ENCODE data around the gene EPN3. TPM values are rescaled to one million over a fixed set of nuclear protein-coding genes. Genes with fewer than 3 reads are reported as not detected.

Gene EPN3
- total and polyA plus RNA-seq, 2 donors (not counting 1 experiment from before 2014, with no cell fraction given): not detected

- 33% methylated on average over 3 of the region's 4 CpGs for WGBS (ENCODE audit: insufficient coverage)
- Mint-ChIP-seq H3K27ac (no peak overlapping the region), H3K9me3 (ENCODE audit: insufficient read depth) (no peaks in the 10 kb centered on the region), H3K4me1 (peaks cover 20% of the 10 kb centered on the region), H3K27me3 (peaks cover 7% of the 10 kb centered on the region), H3K4me3 (peak overlapping the region; percentile 84)
- intact Hi-C loops (cut with micrococcal nuclease): loop anchor here (1.0 to 5.0 kb wide), 4 partner anchors 14 to 621 kb away; partner anchors contain the start of genes CACNA1G and NME2
- DNase-seq: no peak
- peak overlapping the region; percentile 87 for H2AFZ ChIP-seq (ENCODE audit: insufficient read depth, low read depth, low read length, poor library complexity, severe bottlenecking)
- TF ChIP-seq CTCF (IDR thresholded peaks at IDR 0.05) (no peak), EZH2 (IDR thresholded peaks at IDR 0.05; ENCODE audit: borderline replicate concordance, insufficient read depth, low read depth, low read length, poor library complexity, severe bottlenecking) (no peak)
- H3K79me2 ChIP-seq (ENCODE audit: control insufficient read depth, insufficient read depth, low read length): no peaks in the 10 kb centered on the region
- peak overlapping the region in 4 of 5 experiments; percentile 20 to 62 (median 52) for H3K4me3 ChIP-seq (ENCODE audit: control extremely low read depth in 1 of 5, extremely low read depth in 1 of 5, insufficient read depth in 1 of 5, low read depth in 2 of 5, low read length in 4 of 5)
- peaks cover 14 to 22% of the 10 kb centered on the region in 2 donors for H3K4me1 ChIP-seq (ENCODE audit: control insufficient read depth in 2 of 2, insufficient read depth in 2 of 2, low read length in 2 of 2)
- peak overlapping the region; percentile 94 for H3K4me2 ChIP-seq (replicated peaks; ENCODE audit: low read depth, low read length, poor library complexity, severe bottlenecking)
- no peak for ATAC-seq (ENCODE audit: low read depth)
- CTCF ChIA-PET: interaction anchor here (0.6 to 4.8 kb wide), 8 partner anchors 10 to 723 kb away, joined by 3 to 45 read pairs (median 4); partner anchors contain the start of gene CACNA1G
- H4K20me1 ChIP-seq (ENCODE audit: control insufficient read depth, insufficient read depth, low read length, poor library complexity, severe bottlenecking): no peaks in the 10 kb centered on the region
- H3K9me3 ChIP-seq (ENCODE audit: control extremely low read depth in 1 of 3, control insufficient read depth in 2 of 3, insufficient read depth in 1 of 3, low read length in 2 of 3): no peaks in the 10 kb centered on the region
- peak overlapping the region; percentile 68 for H3K9ac ChIP-seq (ENCODE audit: low read length)
- H3K27ac ChIP-seq (ENCODE audit: low read length in 2 of 2): no peak overlapping the region
- peaks cover 0 to 11% (median 5%) of the 10 kb centered on the region in 4 experiments for H3K27me3 ChIP-seq (replicated peaks in 1 of 4; ENCODE audit: control extremely low read depth in 1 of 4, control insufficient read depth in 3 of 4, insufficient read depth in 4 of 4, low read length in 3 of 4)
- POLR2A ChIA-PET: interaction anchor here (0.5 to 1.0 kb wide), 2 partner anchors 171 to 320 kb away, joined by 3 to 8 read pairs; no protein-coding TSS in a partner anchor
- H3K36me3 ChIP-seq (replicated peaks in 1 of 2; ENCODE audit: control extremely low read depth in 1 of 2, control insufficient read depth in 1 of 2, extremely low read depth in 1 of 2, insufficient read depth in 2 of 2, low read length in 1 of 2): peaks cover 0 to 3% of the 10 kb centered on the region in 2 experiments
Measured at GRCh38 chr17:50546701-50547034, 14.1 kb downstream of the EPN3 start.

GRCh38 chr17:50547035-50547735 is 14.7 kb downstream of the EPN3 start, which contains the start of gene SPATA20:
SPATA20 (plus strand) TSS chr17:50547174; CDS start chr17:50547209, 35 bp downstream.
- WGBS (ENCODE audit: insufficient coverage): 4% methylated on average over 42 of the region's 42 CpGs
- Histone ChIP-seq H3K27ac (ENCODE audit: low read length in 2 of 2) (peak within 1 kb of the TSS in 1 of 2 donors; percentile 40), H4K20me1 (ENCODE audit: control insufficient read depth, insufficient read depth, low read length, poor library complexity, severe bottlenecking) (no peaks in the 10 kb centered on the region), H3K27me3 (replicated peaks in 1 of 4; ENCODE audit: control extremely low read depth in 1 of 4, control insufficient read depth in 3 of 4, insufficient read depth in 4 of 4, low read length in 3 of 4) (peaks cover 0 to 11% (median 5%) of the 10 kb centered on the region in 4 experiments), H2AFZ (ENCODE audit: insufficient read depth, low read depth, low read length, poor library complexity, severe bottlenecking) (peak within 1 kb of the TSS; percentile 87), H3K9ac (ENCODE audit: low read length) (peak within 1 kb of the TSS; percentile 68), H3K9me3 (ENCODE audit: control extremely low read depth in 1 of 3, control insufficient read depth in 2 of 3, insufficient read depth in 1 of 3, low read length in 2 of 3) (no peaks in the 10 kb centered on the region), H3K79me2 (ENCODE audit: control insufficient read depth, insufficient read depth, low read length) (no peaks in the 10 kb centered on the region), H3K36me3 (replicated peaks in 1 of 2; ENCODE audit: control extremely low read depth in 1 of 2, control insufficient read depth in 1 of 2, extremely low read depth in 1 of 2, insufficient read depth in 2 of 2, low read length in 1 of 2) (peaks cover 0 to 3% of the 10 kb centered on the region in 2 experiments), H3K4me1 (ENCODE audit: control insufficient read depth in 2 of 2, insufficient read depth in 2 of 2, low read length in 2 of 2) (peaks cover 14 to 21% of the 10 kb centered on the region in 2 donors), H3K4me3 (ENCODE audit: control extremely low read depth in 1 of 5, extremely low read depth in 1 of 5, insufficient read depth in 1 of 5, low read depth in 2 of 5, low read length in 4 of 5) (peak within 1 kb of the TSS in 4 of 5 experiments; percentile 20 to 62 (median 52)), H3K4me2 (replicated peaks; ENCODE audit: low read depth, low read length, poor library complexity, severe bottlenecking) (peak within 1 kb of the TSS; percentile 94)
- CTCF ChIA-PET: interaction anchor here (0.6 to 4.8 kb wide), 9 partner anchors 9 to 295 kb away, joined by 3 to 45 read pairs (median 5); partner anchors contain the start of gene CACNA1G
- Mint-ChIP-seq H3K4me1 (peaks cover 19% of the 10 kb centered on the region), H3K27ac (peak within 1 kb of the TSS; percentile 78), H3K9me3 (ENCODE audit: insufficient read depth) (no peaks in the 10 kb centered on the region), H3K27me3 (peaks cover 7% of the 10 kb centered on the region), H3K4me3 (peak within 1 kb of the TSS; percentile 84)
- peak; percentile 87 for ATAC-seq (ENCODE audit: low read depth)
- POLR2A ChIA-PET: interaction anchor here (0.5 to 1.0 kb wide), 3 partner anchors 171 to 805 kb away, joined by 3 to 8 read pairs (median 3); no protein-coding TSS in a partner anchor
- peak; percentile 92 for DNase-seq
- intact Hi-C loops (cut with micrococcal nuclease): loop anchor here (1.0 to 5.0 kb wide), 4 partner anchors 13 to 620 kb away; partner anchors contain the start of genes CACNA1G and NME2
- TF ChIP-seq CTCF (IDR thresholded peaks at IDR 0.05) (peak; percentile 98), EZH2 (IDR thresholded peaks at IDR 0.05; ENCODE audit: borderline replicate concordance, insufficient read depth, low read depth, low read length, poor library complexity, severe bottlenecking) (no peak)

Measured in B cell (primary cell).